ENCODE measurements around the gene SAP30L.

DNA sequence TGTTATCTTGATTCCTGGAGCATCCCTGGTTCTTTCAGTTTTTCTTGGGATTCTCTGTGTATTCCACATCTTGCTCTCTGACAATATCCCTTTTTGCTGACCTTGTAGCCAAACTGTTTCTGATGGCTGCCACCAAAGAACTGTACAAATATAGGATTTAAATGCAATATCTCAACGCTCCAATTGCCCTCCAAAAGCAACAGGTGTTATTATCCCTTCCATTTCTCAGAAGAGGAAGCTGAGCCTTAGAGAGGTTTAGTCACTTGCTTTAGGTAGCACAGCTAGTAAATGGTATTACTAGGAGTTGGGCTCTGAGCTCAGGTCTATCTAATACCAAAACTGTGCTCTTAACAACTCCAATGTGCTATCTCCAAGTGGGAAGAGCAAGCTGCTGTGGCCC lies 56.4 kb downstream of the SAP30L start:
- TF ChIP-seq CTCF (IDR thresholded peaks at IDR 0.05) (no peak), SIN3A (IDR thresholded peaks at IDR 0.05; ENCODE audit: borderline replicate concordance, insufficient read depth, low read depth, low read length) (no peak), TCF7L2 (IDR thresholded peaks at IDR 0.05; ENCODE audit: low read depth, low read length) (no peak), POLR2AphosphoS5 (IDR thresholded peaks at IDR 0.05; ENCODE audit: low read depth, low read length) (no peak)
